Adrenal gland (tissue), 12 donors: ENCODE data around the gene SMS. TPM values are rescaled to one million over a fixed set of nuclear protein-coding genes. Genes with fewer than 3 reads are reported as not detected.

Experiments used
- DNase-seq, 7 donors: peaks; one replicate each; pipeline ENCODE4 v3.0.0-alpha.2; 2019 to 2020
- H3K27ac ChIP-seq, 5 donors: fragments of 200-600 bp; sonication (generic) in 4 of 5; 1 replicate in 3 of 5; 2 replicates in 2 of 5; pipeline versions ENCODE4 v1.5.1 to v1.8.0; 2016 to 2020; ENCODE audit warnings: mild to moderate bottlenecking in 1 of 5
- H3K27me3 ChIP-seq: fragments of 200-600 bp; 2 replicates; pipeline ENCODE4 v1.8.0; 2021
- H3K36me3 ChIP-seq, 2 donors: fragments of 200-600 bp; replicated peaks in 1 of 2; 1 replicate in 1 of 2; 2 replicates in 1 of 2; pipeline versions ENCODE4 v1.5.1 to v1.8.0; 2018 to 2022
- H3K4me1 ChIP-seq, 2 donors: fragments of 200-600 bp; replicated peaks in 1 of 2; 1 replicate in 1 of 2; 2 replicates in 1 of 2; pipeline versions ENCODE4 v1.5.1 to v1.8.0; 2018 to 2021
- H3K4me3 ChIP-seq, 4 donors: fragments of 200-600 bp; sonication (generic) in 3 of 4; one replicate each; pipeline ENCODE4 v1.5.1; 2016 to 2018
- H3K9me3 ChIP-seq, 3 donors: fragments of 200-600 bp; sonication (generic) in 1 of 3; replicated peaks in 1 of 3; 1 replicate in 2 of 3; 2 replicates in 1 of 3; pipeline versions ENCODE4 v1.5.1 to v1.8.0; 2016 to 2021
- POLR2A ChIP-seq, 2 donors: fragments of 450-650 bp; IDR thresholded peaks; one replicate each; pipeline ENCODE4 v1.6.1; 2017; ENCODE audit warnings: antibody characterized with exemption in 2 of 2, mild to moderate bottlenecking in 2 of 2, moderate library complexity in 1 of 2
- WGBS, 4 donors: extraction: QIAGEN DNeasy Blood & Tissue Kit in 2 of 4; methylation state at CpG; one replicate each; pipeline versions ENCODE4 v1.1.5 to v1.1.7; 2013 to 2017; 5-methylcytosine and 5-hydroxymethylcytosine counted together
- intact Hi-C, 2 donors: fragments of 100-400 bp; cut with DNase I; formaldehyde crosslinking; loops; one replicate each; pipeline versions ENCODE4 v1.14.1 to v1.15.0; 2022 to 2023
- polyA plus RNA-seq, 3 donors: library from polyadenylated mRNA; stranded (reverse); fragments of 200-250 nt in 2 of 3; fragments of 350-450 nt in 1 of 3; fragmentation: Illumina TruSeq in 1 of 3; extraction: RNeasy Lipid Tissue Mini Kit (QIAGEN cat#74804) in 1 of 3; gene quantifications; one replicate each; pipeline ENCODE4 v1.2.3, GENCODE V29; 2013 to 2014
- total RNA-seq, 9 donors: library from RNA; depleted of rRNA in 4 of 9; stranded (reverse); fragments of >200 nt in 4 of 9; fragments of 120-200 nt in 1 of 9; fragmentation: NEBNext Ultra II Directional in 1 of 9; extraction: Animal tissue kit (Norgen Biotek cat#: 25700) in 1 of 9; gene quantifications; one replicate each; pipeline versions ENCODE4 v1.1.0 to v1.2.4, GENCODE V29; 2013 to 2023
- TF ChIP-seq, protein P1 (sequence below), 6 experiments: fragments of 450-650 bp in 4 of 6; fragments of 200-600 bp in 2 of 6; sonication (generic) in 1 of 6; IDR thresholded peaks; 1 replicate in 5 of 6; 2 replicates in 1 of 6; pipeline versions ENCODE4 v1.5.1 to v1.8.0; 2016 to 2021; ENCODE audit warnings: antibody characterized with exemption in 6 of 6, mild to moderate bottlenecking in 2 of 6, moderate library complexity in 1 of 6
- donor health status: healthy with polysubstance abuse.
- donor health status: Bipolar disorder and iron deficiency.
- donor health status: DM: yes; HTN: yes; CAD: no.
- donor health status: DM: no; HTN: no; CAD: no.
- donor health status: DM: no; HTN: no; CAD: no.
- donor health status: DM: yes; HTN: yes; CAD: no.

SMS gene
- total and polyA plus RNA-seq, 12 donors, result 68.3 to 265 (median 131) TPM

GRCh38 chrX:22021751-22022324 lies 81.3 kb downstream of the SMS start:
- no peak for DNase-seq
- Histone ChIP-seq H3K4me3 (no peak overlapping the region), H3K36me3 (no peaks in the 10 kb centered on the region), H3K9me3 (no peaks in the 10 kb centered on the region), H3K4me1 (no peaks in the 10 kb centered on the region), H3K27ac (no peak overlapping the region), H3K27me3 (no peaks in the 10 kb centered on the region)
- whole genome bisulfite sequencing, 4 donors, result 65 to 81% (median 73%) methylated on average over 9 to 10 of the region's 10 CpGs
- no peak for TF ChIP-seq POLR2A (IDR thresholded peaks at IDR 0.05)
- TF ChIP-seq, protein P1, sequence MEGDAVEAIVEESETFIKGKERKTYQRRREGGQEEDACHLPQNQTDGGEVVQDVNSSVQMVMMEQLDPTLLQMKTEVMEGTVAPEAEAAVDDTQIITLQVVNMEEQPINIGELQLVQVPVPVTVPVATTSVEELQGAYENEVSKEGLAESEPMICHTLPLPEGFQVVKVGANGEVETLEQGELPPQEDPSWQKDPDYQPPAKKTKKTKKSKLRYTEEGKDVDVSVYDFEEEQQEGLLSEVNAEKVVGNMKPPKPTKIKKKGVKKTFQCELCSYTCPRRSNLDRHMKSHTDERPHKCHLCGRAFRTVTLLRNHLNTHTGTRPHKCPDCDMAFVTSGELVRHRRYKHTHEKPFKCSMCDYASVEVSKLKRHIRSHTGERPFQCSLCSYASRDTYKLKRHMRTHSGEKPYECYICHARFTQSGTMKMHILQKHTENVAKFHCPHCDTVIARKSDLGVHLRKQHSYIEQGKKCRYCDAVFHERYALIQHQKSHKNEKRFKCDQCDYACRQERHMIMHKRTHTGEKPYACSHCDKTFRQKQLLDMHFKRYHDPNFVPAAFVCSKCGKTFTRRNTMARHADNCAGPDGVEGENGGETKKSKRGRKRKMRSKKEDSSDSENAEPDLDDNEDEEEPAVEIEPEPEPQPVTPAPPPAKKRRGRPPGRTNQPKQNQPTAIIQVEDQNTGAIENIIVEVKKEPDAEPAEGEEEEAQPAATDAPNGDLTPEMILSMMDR (IDR thresholded peaks at IDR 0.05), result no peak
- intact Hi-C loops, result no loop called here

- H3K36me3 ChIP-seq, result no peaks in the 10 kb centered on the region
- H3K4me3 ChIP-seq, result no peak overlapping the region
- TF ChIP-seq, protein P1 (IDR thresholded peaks at IDR 0.05), result no peak
- TF ChIP-seq POLR2A (IDR thresholded peaks at IDR 0.05), result no peak
- no peaks in the 10 kb centered on the region for H3K4me1 ChIP-seq
- H3K27me3 ChIP-seq, result no peaks in the 10 kb centered on the region
- no peak for DNase-seq
- no peak overlapping the region for H3K27ac ChIP-seq
- intact Hi-C loops, result no loop called here
- 39 to 60% (median 45%) methylated on average over 2 of the region's 2 CpGs for WGBS, 4 donors
- H3K9me3 ChIP-seq, result no peaks in the 10 kb centered on the region
Observed at GRCh38 chrX:22024577-22024976, 84.1 kb downstream of the SMS start.

DNA sequence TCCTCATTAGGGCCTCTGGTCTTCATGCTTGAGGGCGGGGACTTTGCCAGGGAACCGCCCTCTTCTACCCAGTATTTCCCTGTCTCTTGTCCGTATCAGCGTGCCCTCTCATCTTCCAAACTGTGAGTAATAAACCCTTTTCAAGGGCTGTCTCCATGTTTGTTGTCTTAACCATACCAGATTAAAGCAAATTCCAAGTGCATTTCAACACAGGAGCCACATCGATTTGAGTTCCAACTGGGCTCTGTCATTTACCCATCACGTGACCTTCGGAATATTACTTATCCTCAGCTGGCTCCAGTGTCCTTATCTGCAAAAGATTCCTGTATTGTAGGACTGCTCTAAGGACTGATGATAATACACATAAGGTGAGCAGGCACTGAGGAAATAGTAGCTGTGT lies 85.2 kb downstream of the SMS start:
- DNase-seq, result no peak
- intact Hi-C loops, result no loop called here
- WGBS, 4 donors, result 63 to 82% (median 72%) methylated on average over 7 of the region's 7 CpGs
- Histone ChIP-seq H3K27me3 (no peaks in the 10 kb centered on the region), H3K36me3 (no peaks in the 10 kb centered on the region), H3K27ac (no peak overlapping the region), H3K4me1 (no peaks in the 10 kb centered on the region), H3K4me3 (no peak overlapping the region), H3K9me3 (no peaks in the 10 kb centered on the region)
- no peak for TF ChIP-seq POLR2A (IDR thresholded peaks at IDR 0.05)
- TF ChIP-seq, protein P1 (IDR thresholded peaks at IDR 0.05), result no peak

- DNase-seq, result no peak
- Histone ChIP-seq H3K4me1 (no peaks in the 10 kb centered on the region), H3K9me3 (no peaks in the 10 kb centered on the region), H3K36me3 (no peaks in the 10 kb centered on the region), H3K4me3 (no peak overlapping the region), H3K27me3 (no peaks in the 10 kb centered on the region), H3K27ac (no peak overlapping the region)
- WGBS, 4 donors, result 81 to 96% (median 89%) methylated on average over 2 to 4 of the region's 4 CpGs
- TF ChIP-seq POLR2A (IDR thresholded peaks at IDR 0.05), result no peak
- TF ChIP-seq, protein P1 (IDR thresholded peaks at IDR 0.05), result no peak
- intact Hi-C loops, result no loop called here
Observed at GRCh38 chrX:22026731-22027130, 86.2 kb downstream of the SMS start.
